Subcutaneous abdominal adipose tissue (tissue), 5 donors: ENCODE results near the gene EIF3C.
"Not testable (repeated sequence)": the region's sequence is repeated elsewhere in the genome, so short reads cannot be mapped to it uniquely, and the experiment has no call there.

Experiments
- H3K27ac ChIP-seq: one replicate; pipeline ENCODE4 v1.7.0; 2013; ENCODE audit warnings: low read depth, mild to moderate bottlenecking, inconsistent platforms, low read length, moderate library complexity
- H3K27me3 ChIP-seq, 5 donors: one replicate each; pipeline ENCODE4 v1.7.0; 2013; ENCODE audit warnings: low read length in 5 of 5, inconsistent platforms in 1 of 5; ENCODE audit not compliant: control insufficient read depth in 5 of 5, insufficient read depth in 4 of 5
- H3K36me3 ChIP-seq, 5 donors: one replicate each; pipeline ENCODE4 v1.7.0; 2013; ENCODE audit warnings: low read length in 5 of 5; ENCODE audit not compliant: control insufficient read depth in 5 of 5, insufficient read depth in 5 of 5
- H3K4me1 ChIP-seq, 5 donors: one replicate each; pipeline ENCODE4 v1.7.0; 2013; ENCODE audit warnings: low read length in 5 of 5, mild to moderate bottlenecking in 3 of 5, moderate library complexity in 1 of 5; ENCODE audit not compliant: control insufficient read depth in 5 of 5, insufficient read depth in 5 of 5
- H3K4me3 ChIP-seq, 5 donors: one replicate each; pipeline ENCODE4 v1.7.0; 2013; ENCODE audit warnings: low read length in 5 of 5, low read depth in 1 of 5
- H3K9ac ChIP-seq, 5 donors: one replicate each; pipeline ENCODE4 v1.7.0; 2013; ENCODE audit warnings: low read length in 5 of 5, mild to moderate bottlenecking in 4 of 5, moderate library complexity in 3 of 5
- H3K9me3 ChIP-seq, 5 donors: one replicate each; pipeline ENCODE4 v1.7.0; 2013; ENCODE audit warnings: low read length in 5 of 5; ENCODE audit not compliant: control insufficient read depth in 5 of 5
- donor health status: healthy.
- donor health status: healthy.
- donor health status: healthy.
- donor health status: healthy.
- donor health status: healthy.

EIF3C gene, protein sequence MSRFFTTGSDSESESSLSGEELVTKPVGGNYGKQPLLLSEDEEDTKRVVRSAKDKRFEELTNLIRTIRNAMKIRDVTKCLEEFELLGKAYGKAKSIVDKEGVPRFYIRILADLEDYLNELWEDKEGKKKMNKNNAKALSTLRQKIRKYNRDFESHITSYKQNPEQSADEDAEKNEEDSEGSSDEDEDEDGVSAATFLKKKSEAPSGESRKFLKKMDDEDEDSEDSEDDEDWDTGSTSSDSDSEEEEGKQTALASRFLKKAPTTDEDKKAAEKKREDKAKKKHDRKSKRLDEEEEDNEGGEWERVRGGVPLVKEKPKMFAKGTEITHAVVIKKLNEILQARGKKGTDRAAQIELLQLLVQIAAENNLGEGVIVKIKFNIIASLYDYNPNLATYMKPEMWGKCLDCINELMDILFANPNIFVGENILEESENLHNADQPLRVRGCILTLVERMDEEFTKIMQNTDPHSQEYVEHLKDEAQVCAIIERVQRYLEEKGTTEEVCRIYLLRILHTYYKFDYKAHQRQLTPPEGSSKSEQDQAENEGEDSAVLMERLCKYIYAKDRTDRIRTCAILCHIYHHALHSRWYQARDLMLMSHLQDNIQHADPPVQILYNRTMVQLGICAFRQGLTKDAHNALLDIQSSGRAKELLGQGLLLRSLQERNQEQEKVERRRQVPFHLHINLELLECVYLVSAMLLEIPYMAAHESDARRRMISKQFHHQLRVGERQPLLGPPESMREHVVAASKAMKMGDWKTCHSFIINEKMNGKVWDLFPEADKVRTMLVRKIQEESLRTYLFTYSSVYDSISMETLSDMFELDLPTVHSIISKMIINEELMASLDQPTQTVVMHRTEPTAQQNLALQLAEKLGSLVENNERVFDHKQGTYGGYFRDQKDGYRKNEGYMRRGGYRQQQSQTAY

DNA sequence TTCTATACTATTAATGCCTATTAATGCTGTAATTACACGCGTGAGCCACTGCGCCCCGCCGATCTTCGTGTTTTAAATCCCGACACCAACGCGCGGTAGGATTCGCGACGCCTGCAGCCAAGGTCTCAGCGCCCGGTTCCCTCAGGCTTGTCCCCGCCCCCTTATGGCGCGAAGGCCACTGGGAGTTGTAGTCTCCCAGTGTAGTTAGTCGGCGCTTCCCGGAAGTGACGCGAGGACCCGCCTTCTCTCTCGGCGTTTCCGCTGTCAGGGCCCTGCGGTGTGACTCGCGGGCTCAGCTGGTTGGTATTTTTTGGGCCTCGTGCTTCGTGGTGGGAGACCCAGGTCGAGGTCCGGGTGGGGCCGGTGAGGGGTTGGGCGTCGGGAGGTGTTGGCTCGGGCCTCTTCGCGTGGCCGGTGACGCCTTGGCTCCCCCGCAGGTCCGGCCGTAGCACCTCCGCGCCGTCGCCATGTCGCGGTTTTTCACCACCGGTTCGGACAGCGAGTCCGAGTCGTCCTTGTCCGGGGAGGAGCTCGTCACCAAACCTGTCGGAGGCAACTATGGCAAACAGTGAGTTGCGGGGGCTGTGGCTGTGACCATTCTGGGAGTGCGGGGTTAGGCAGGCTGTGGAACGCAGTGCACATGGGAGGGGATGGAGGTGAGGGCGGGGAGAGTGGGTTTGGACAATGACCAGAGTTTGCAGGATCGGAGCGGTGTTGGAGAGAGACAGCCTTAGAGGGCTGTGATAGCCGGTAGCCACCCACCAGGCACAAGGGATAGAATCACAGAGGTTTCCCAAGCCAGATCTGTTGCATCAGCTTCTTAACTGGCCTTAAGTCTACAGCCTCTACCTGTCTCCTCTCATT lies at the start of gene EIF3C:
Gene EIF3C, plus strand, starts transcription at position 245 of the 864 bp plus-strand sequence. Its CDS starts 223 bp downstream, at position 468.
- H3K9me3 ChIP-seq, H3K27ac ChIP-seq, H3K27me3 ChIP-seq, H3K36me3 ChIP-seq, H3K9ac ChIP-seq, H3K4me1 ChIP-seq: not testable (repeated sequence)
- peak within 1 kb of the TSS in 1 of 5 donors; percentile 46 for H3K4me3 ChIP-seq

DNA sequence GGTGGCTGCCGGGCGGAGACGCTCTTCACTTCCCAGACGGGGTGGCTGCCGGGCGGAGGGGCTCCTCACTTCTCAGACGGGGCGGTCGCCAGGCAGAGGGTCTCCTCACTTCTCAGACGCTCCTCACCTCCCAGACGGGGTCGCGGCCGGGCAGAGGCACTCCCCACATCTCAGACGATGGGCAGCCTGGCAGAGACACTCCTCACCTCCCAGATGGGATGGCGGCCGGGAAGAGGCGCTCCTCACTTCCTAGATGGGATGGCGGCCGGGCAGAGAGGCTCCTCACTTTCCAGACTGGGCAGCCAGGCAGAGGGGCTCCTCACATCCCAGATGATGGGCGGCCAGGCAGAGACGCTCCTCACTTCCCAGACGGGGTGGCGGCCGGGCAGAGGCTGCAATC lies 45.0 kb upstream of the EIF3C start:
- H3K27me3 ChIP-seq, H3K27ac ChIP-seq, H3K4me1 ChIP-seq, H3K9me3 ChIP-seq, H3K9ac ChIP-seq, H3K4me3 ChIP-seq, H3K36me3 ChIP-seq: not testable (repeated sequence)

DNA sequence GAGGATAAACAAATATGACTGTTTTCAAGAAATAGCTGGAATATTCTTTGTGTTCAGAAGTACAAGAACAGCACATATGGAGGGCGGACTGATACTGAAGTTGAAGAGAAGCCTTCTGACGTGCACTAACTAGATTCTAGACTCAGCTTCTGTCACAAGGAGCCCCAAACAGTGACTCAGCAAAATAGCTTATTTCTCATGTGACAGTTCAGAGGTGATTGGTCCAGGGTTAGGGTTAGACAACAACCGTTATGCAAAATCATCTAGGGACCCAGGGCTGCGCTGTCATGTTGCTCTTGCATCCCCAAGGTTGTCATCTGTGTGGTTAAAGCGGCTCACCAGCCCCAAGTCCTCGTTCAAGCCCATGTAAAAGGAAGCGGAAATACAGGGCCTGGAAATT lies 43.8 kb upstream of the EIF3C start:
- not testable (repeated sequence) for H3K36me3 ChIP-seq, H3K4me3 ChIP-seq, H3K9me3 ChIP-seq, H3K27me3 ChIP-seq, H3K9ac ChIP-seq, H3K27ac ChIP-seq, H3K4me1 ChIP-seq

GRCh38 chr16:28668199-28668598 lies 43.1 kb upstream of the EIF3C start:
- not testable (repeated sequence) for H3K9me3 ChIP-seq, H3K36me3 ChIP-seq, H3K27me3 ChIP-seq, H3K9ac ChIP-seq, H3K4me3 ChIP-seq, H3K27ac ChIP-seq, H3K4me1 ChIP-seq

- H3K9me3 ChIP-seq, H3K27ac ChIP-seq, H3K9ac ChIP-seq, H3K36me3 ChIP-seq, H3K4me1 ChIP-seq, H3K4me3 ChIP-seq, H3K27me3 ChIP-seq: not testable (repeated sequence)
These were observed 22.8 kb upstream of the EIF3C start for GRCh38 chr16:28688327-28688952.

DNA sequence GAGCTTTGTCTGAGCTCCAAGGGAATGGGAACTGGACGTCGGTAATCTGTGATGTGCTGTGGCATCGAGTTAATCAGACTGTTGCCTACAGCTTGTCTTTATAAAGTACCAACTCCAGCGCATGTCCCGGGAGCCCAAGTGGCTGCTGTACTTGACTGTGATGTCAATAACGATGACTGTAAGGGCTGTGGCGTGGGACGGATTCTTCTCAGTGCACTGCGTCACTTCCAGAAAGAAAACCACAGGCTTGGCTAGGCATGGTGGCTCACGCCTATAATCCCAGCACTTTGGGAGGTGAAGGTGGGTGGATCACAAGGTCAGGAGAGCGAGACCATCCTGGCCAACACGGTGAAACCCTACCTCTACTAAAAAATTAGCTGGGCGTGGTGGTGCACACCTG lies 21.8 kb upstream of the EIF3C start:
- H3K9me3 ChIP-seq, H3K4me1 ChIP-seq, H3K9ac ChIP-seq, H3K36me3 ChIP-seq, H3K4me3 ChIP-seq, H3K27me3 ChIP-seq, H3K27ac ChIP-seq: not testable (repeated sequence)

GRCh38 chr16:28691722-28692121 lies 19.5 kb upstream of the EIF3C start:
- not testable (repeated sequence) for H3K4me3 ChIP-seq, H3K9ac ChIP-seq, H3K36me3 ChIP-seq, H3K4me1 ChIP-seq, H3K27me3 ChIP-seq, H3K27ac ChIP-seq, H3K9me3 ChIP-seq

GRCh38 chr16:28693257-28693950 lies 17.9 kb upstream of the EIF3C start:
- H3K4me1 ChIP-seq, H3K9ac ChIP-seq, H3K9me3 ChIP-seq, H3K4me3 ChIP-seq, H3K27me3 ChIP-seq, H3K27ac ChIP-seq, H3K36me3 ChIP-seq: not testable (repeated sequence)

DNA sequence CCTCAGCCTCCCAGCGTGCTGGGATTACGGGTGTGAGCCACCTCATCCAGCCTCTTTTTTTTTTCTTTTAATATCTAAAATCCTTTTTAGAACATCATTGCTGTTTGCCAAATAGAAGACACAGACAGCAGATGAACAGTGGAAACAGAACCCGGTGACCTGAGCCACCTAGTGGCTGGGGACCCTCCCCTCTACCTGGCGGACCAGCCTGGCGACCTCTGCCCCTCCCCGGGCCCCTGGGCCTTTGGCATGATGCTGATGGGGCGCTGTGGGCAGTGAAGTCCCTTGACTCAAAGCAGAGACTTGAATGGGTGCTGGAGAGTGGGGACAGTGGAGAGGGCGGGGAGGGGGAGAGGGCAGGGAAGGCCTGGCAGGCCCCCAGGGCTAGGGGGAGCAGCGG lies 11.5 kb upstream of the EIF3C start:
- not testable (repeated sequence) for H3K9me3 ChIP-seq, H3K4me3 ChIP-seq, H3K9ac ChIP-seq

More for the DNA sequence above, 11.5 kb upstream of the EIF3C start:
- H3K27me3 ChIP-seq, H3K27ac ChIP-seq, H3K4me1 ChIP-seq, H3K36me3 ChIP-seq: not testable (repeated sequence)
